Loucy (cell line): Measurements from ENCODE around the gene CLNK.

Experiments
- H2AFZ ChIP-seq: fragments of 200-600 bp; sonication (generic); 2 replicates; pipeline ENCODE4 v1.6.0; 2016; ENCODE audit warnings: antibody characterized with exemption, mild to moderate bottlenecking, low read length, moderate library complexity
- H3F3A ChIP-seq: fragments of 200-600 bp; 2 replicates; pipeline ENCODE4 v1.6.0; 2016; ENCODE audit warnings: antibody characterized with exemption, low read depth, mild to moderate bottlenecking
- H3K27me3 ChIP-seq: fragments of 200-600 bp; sonication (generic); 2 replicates; pipeline ENCODE4 v1.6.1; 2014; ENCODE audit warnings: low read length, mild to moderate bottlenecking; ENCODE audit not compliant: insufficient read depth, poor library complexity, severe bottlenecking
- H3K36me3 ChIP-seq: fragments of 200-600 bp; sonication (generic); 2 replicates; pipeline ENCODE4 v1.6.1; 2016; ENCODE audit warnings: low read length; ENCODE audit not compliant: insufficient read depth
- H3K4me1 ChIP-seq: fragments of 200-600 bp; sonication (generic); 2 replicates; pipeline ENCODE4 v1.5.1; 2014; ENCODE audit warnings: low read length, mild to moderate bottlenecking; ENCODE audit not compliant: insufficient read depth, poor library complexity, severe bottlenecking
- H3K4me2 ChIP-seq: fragments of 200-600 bp; sonication (generic); 2 replicates; pipeline ENCODE4 v1.6.0; 2014; ENCODE audit warnings: antibody characterized with exemption, low read length, low read depth, mild to moderate bottlenecking; ENCODE audit not compliant: poor library complexity, severe bottlenecking
- H3K4me3 ChIP-seq: fragments of 200-600 bp; sonication (generic); 2 replicates; pipeline ENCODE4 v1.5.1; 2014; ENCODE audit warnings: low read length, mild to moderate bottlenecking, mixed read lengths; ENCODE audit not compliant: poor library complexity, severe bottlenecking
- H3K79me2 ChIP-seq: fragments of 200-600 bp; sonication (generic); 2 replicates; pipeline ENCODE4 v1.6.1; 2014; ENCODE audit warnings: low read length; ENCODE audit not compliant: insufficient read depth
- H3K9ac ChIP-seq: fragments of 200-600 bp; sonication (generic); 2 replicates; pipeline ENCODE4 v1.6.0; 2014; ENCODE audit warnings: mild to moderate bottlenecking, low read depth, low read length, moderate library complexity; ENCODE audit not compliant: poor library complexity, severe bottlenecking
- H3K9me2 ChIP-seq: fragments of 200-600 bp; sonication (generic); replicated peaks from 2 replicates; pipeline ENCODE4 v1.6.1; 2016; ENCODE audit warnings: low read depth, low read length, mixed read lengths
- H3K9me3 ChIP-seq: fragments of 200-600 bp; sonication (generic); 2 replicates; pipeline ENCODE4 v1.6.1; 2014; ENCODE audit warnings: mild to moderate bottlenecking, antibody characterized with exemption, low read length, low read depth; ENCODE audit not compliant: insufficient read depth
- H4K20me1 ChIP-seq: fragments of 200-600 bp; sonication (generic); 2 replicates; pipeline ENCODE4 v1.6.0; 2014; ENCODE audit warnings: antibody characterized with exemption, low read length, mild to moderate bottlenecking; ENCODE audit not compliant: insufficient read depth, poor library complexity, severe bottlenecking
- EZH2phosphoT487 ChIP-seq: fragments of 200-600 bp; IDR thresholded peaks from 2 replicates; pipeline ENCODE4 v1.6.1; 2018; ENCODE audit warnings: antibody characterized with exemption, mild to moderate bottlenecking, moderate library complexity, borderline replicate concordance
- TF ChIP-seq, protein P1 (sequence below): fragments of 200-600 bp; sonication (generic); conservative IDR thresholded peaks from 2 replicates; pipeline ENCODE4 v1.5.1; 2014; ENCODE audit warnings: mild to moderate bottlenecking, antibody characterized with exemption, low read length

CLNK gene

GRCh38 chr4:10728016-10728415 is 43.4 kb upstream of the CLNK start:
- Histone ChIP-seq H3K9ac (no peak overlapping the region), H3K4me3 (no peak overlapping the region), H4K20me1 (no peaks in the 10 kb centered on the region), H3K4me1 (peaks cover 47% of the 10 kb centered on the region), H3K79me2 (no peaks in the 10 kb centered on the region), H3K9me3 (no peaks in the 10 kb centered on the region), H3K4me2 (no peak overlapping the region), H3F3A (no peaks in the 10 kb centered on the region), H3K27me3 (no peaks in the 10 kb centered on the region), H3K36me3 (no peaks in the 10 kb centered on the region), H3K9me2 (no peaks in the 10 kb centered on the region), H2AFZ (no peak overlapping the region)
- no peak for TF ChIP-seq EZH2phosphoT487
- TF ChIP-seq, protein P1, sequence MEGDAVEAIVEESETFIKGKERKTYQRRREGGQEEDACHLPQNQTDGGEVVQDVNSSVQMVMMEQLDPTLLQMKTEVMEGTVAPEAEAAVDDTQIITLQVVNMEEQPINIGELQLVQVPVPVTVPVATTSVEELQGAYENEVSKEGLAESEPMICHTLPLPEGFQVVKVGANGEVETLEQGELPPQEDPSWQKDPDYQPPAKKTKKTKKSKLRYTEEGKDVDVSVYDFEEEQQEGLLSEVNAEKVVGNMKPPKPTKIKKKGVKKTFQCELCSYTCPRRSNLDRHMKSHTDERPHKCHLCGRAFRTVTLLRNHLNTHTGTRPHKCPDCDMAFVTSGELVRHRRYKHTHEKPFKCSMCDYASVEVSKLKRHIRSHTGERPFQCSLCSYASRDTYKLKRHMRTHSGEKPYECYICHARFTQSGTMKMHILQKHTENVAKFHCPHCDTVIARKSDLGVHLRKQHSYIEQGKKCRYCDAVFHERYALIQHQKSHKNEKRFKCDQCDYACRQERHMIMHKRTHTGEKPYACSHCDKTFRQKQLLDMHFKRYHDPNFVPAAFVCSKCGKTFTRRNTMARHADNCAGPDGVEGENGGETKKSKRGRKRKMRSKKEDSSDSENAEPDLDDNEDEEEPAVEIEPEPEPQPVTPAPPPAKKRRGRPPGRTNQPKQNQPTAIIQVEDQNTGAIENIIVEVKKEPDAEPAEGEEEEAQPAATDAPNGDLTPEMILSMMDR = no peak

GRCh38 chr4:10727140-10727880 is 42.7 kb upstream of the CLNK start:
- Histone ChIP-seq H3K4me1 (peaks cover 41% of the 10 kb centered on the region), H3K9me2 (no peaks in the 10 kb centered on the region), H3K27me3 (no peaks in the 10 kb centered on the region), H4K20me1 (no peaks in the 10 kb centered on the region), H2AFZ (peak overlapping the region; percentile 26; the same call in 1 of the 2 replicates), H3K36me3 (no peaks in the 10 kb centered on the region), H3K4me2 (peak overlapping the region; percentile 1), H3F3A (no peaks in the 10 kb centered on the region), H3K9me3 (no peaks in the 10 kb centered on the region), H3K79me2 (no peaks in the 10 kb centered on the region), H3K4me3 (no peak overlapping the region), H3K9ac (no peak overlapping the region)
- TF ChIP-seq, protein P1 = no peak
- no peak for TF ChIP-seq EZH2phosphoT487

GRCh38 chr4:10722957-10723356 is 38.4 kb upstream of the CLNK start:
- Histone ChIP-seq H3K4me2 (no peak overlapping the region), H3K4me3 (no peak overlapping the region), H3K9me2 (no peaks in the 10 kb centered on the region), H2AFZ (no peak overlapping the region), H3K27me3 (no peaks in the 10 kb centered on the region), H3K9me3 (no peaks in the 10 kb centered on the region), H3F3A (0 out of 2 replicates have a peak, but pooled peaks cover under 1% of the 10 kb centered on the region), H3K79me2 (no peaks in the 10 kb centered on the region), H4K20me1 (no peaks in the 10 kb centered on the region), H3K36me3 (no peaks in the 10 kb centered on the region), H3K4me1 (peaks cover 21% of the 10 kb centered on the region), H3K9ac (no peak overlapping the region)
- TF ChIP-seq, protein P1 = no peak
- no peak for TF ChIP-seq EZH2phosphoT487
